Fibroblast of the aortic adventitia (primary cell): ENCODE results near the gene GMDS. TPM values are rescaled to one million over a fixed set of nuclear protein-coding genes. Genes with fewer than 3 reads are reported as not detected.

Experiments
- DNase-seq: peaks from one replicate; pipeline ENCODE4 v3.0.0-alpha.2; 2010; ENCODE audit warnings: low read depth
- H3K4me3 ChIP-seq: 2 replicates; pipeline ENCODE4 v1.5.1; 2011; ENCODE audit warnings: low read depth, mild to moderate bottlenecking, control low read depth, low read length, moderate library complexity
- CTCF ChIP-seq: IDR thresholded peaks from 2 replicates; pipeline ENCODE4 v1.5.1; 2011; ENCODE audit warnings: mild to moderate bottlenecking, low read length, control low read depth, inconsistent platforms; ENCODE audit not compliant: insufficient read depth
- total RNA-seq: library from RNA; depleted of rRNA; stranded (reverse); fragments of >200 nt; gene quantifications from 2 replicates; pipeline ENCODE4 v1.2.3, GENCODE V29; 2012; ENCODE audit warnings: low replicate concordance

Gene GMDS
- total RNA-seq, 1 donor, result 15.9 TPM

- DNase-seq, result peak; percentile 49
- no peak overlapping the region for H3K4me3 ChIP-seq
- TF ChIP-seq CTCF, result no peak
Measured at GRCh38 chr6:1986454-1987243, 258.8 kb downstream of the GMDS start.

- no peak overlapping the region for H3K4me3 ChIP-seq
- TF ChIP-seq CTCF, result no peak
- no peak for DNase-seq
Measured at GRCh38 chr6:1984346-1984994, 260.9 kb downstream of the GMDS start.

- DNase-seq, result no peak
- H3K4me3 ChIP-seq, result no peak overlapping the region
- TF ChIP-seq CTCF, result no peak
Measured at GRCh38 chr6:1983850-1984249, 261.6 kb downstream of the GMDS start.

- no peak for DNase-seq
- no peak overlapping the region for H3K4me3 ChIP-seq
- TF ChIP-seq CTCF, result no peak
Measured at GRCh38 chr6:1972962-1973361, 272.4 kb downstream of the GMDS start.

- TF ChIP-seq CTCF, result no peak
- DNase-seq, result peak; percentile 7
- H3K4me3 ChIP-seq, result no peak overlapping the region
Measured at GRCh38 chr6:1971612-1972011, 273.8 kb downstream of the GMDS start.

GRCh38 chr6:1970151-1970561, 275.2 kb downstream of the GMDS start:
- no peak for DNase-seq
- no peak overlapping the region for H3K4me3 ChIP-seq
- TF ChIP-seq CTCF, result no peak
